GM12878 (cell line): ENCODE data around the gene BTBD9. TPM values are rescaled to one million over a fixed set of nuclear protein-coding genes. Genes with fewer than 3 reads are reported as not detected.
A peak's percentile ranks its signal among the peaks of the same experiment; 100 is the strongest.

Experiments
- ATAC-seq: fragments of 200-7000 bp; cut with Tn5 transposase; 3 replicates; pipeline ENCODE4 v1.9.1; 2020; ENCODE audit warnings: mild to moderate bottlenecking, moderate library complexity
- BruUV-seq: library from RNA; stranded (reverse); fragments of 400-500 nt; replicated peaks from 2 replicates; lab custom pipeline; 2021; lab: Mats Ljungman, UMichigan
- CTCF ChIA-PET: fragments of 300-600 bp; sonication (Branson Sonifier 250); formaldehyde crosslinking; extraction: SDS; loops from one replicate; lab custom pipeline; 2021; ENCODE audit warnings: inconsistent platforms; lab: Yijun Ruan, JAX
- POLR2A ChIA-PET: fragments of 350-600 bp; formaldehyde crosslinking; extraction: SDS; loops from one replicate; lab custom pipeline; 2021; ENCODE audit warnings: inconsistent platforms; lab: Charles Lee
- RAD21 ChIA-PET: fragments of 300-600 bp; sonication (Branson Sonifier 250); formaldehyde crosslinking; loops from one replicate; lab custom pipeline; 2023; ENCODE audit warnings: antibody characterized with exemption; ENCODE audit not compliant: unreplicated experiment; lab: Charles Lee
- SMC1A ChIA-PET: fragments of 300-600 bp; sonication (Branson Sonifier 250); formaldehyde crosslinking; loops from one replicate; lab custom pipeline; 2023; ENCODE audit not compliant: unreplicated experiment, uncharacterized antibody; lab: Charles Lee
- DNase-seq: peaks from one replicate; pipeline ENCODE4 v3.0.0-alpha.2; 2011; ENCODE audit warnings: low read depth, low spot score
- FAIRE-seq: peaks from 3 replicates; lab custom pipeline; 2011; peaks lifted over from hg19 to GRCh38; lab: Jason Lieb, UNC
- H2AFZ ChIP-seq: 2 replicates; pipeline ENCODE4 v1.6.0; 2011; ENCODE audit warnings: low read depth, low read length, control low read depth; ENCODE audit not compliant: control insufficient read depth
- H3K27ac ChIP-seq: 2 replicates; pipeline ENCODE4 v1.5.1; 2011; ENCODE audit warnings: control low read depth; ENCODE audit not compliant: control insufficient read depth, insufficient read depth
- H3K27me3 ChIP-seq, 2 experiments: replicated peaks in 1 of 2; 2 replicates each; pipeline versions ENCODE4 v1.6.0 to v1.6.1; 2011; ENCODE audit warnings: low read length in 1 of 2; ENCODE audit not compliant: control insufficient read depth in 2 of 2, insufficient read depth in 2 of 2
- H3K36me3 ChIP-seq, 2 experiments: 2 replicates each; pipeline ENCODE4 v1.5.1; 2011; ENCODE audit warnings: low read length in 1 of 2; ENCODE audit not compliant: control insufficient read depth in 2 of 2, insufficient read depth in 2 of 2
- H3K4me1 ChIP-seq: 2 replicates; pipeline ENCODE4 v1.6.1; 2011; ENCODE audit warnings: mild to moderate bottlenecking, low read length, moderate library complexity, mixed read lengths; ENCODE audit not compliant: control insufficient read depth, insufficient read depth
- H3K4me2 ChIP-seq: 2 replicates; pipeline ENCODE4 v1.6.0; 2011; ENCODE audit warnings: control low read depth; ENCODE audit not compliant: control insufficient read depth, insufficient read depth
- H3K4me3 ChIP-seq: fragments of 200-600 bp; sonication (generic); 2 replicates; pipeline ENCODE4 v1.5.1; 2016
- H3K79me2 ChIP-seq: 2 replicates; pipeline ENCODE4 v1.6.0; 2011; ENCODE audit warnings: low read length; ENCODE audit not compliant: control insufficient read depth, insufficient read depth
- H3K9ac ChIP-seq: 2 replicates; pipeline ENCODE4 v1.8.0; 2011; ENCODE audit warnings: low read length, control low read depth, mixed read lengths; ENCODE audit not compliant: control insufficient read depth, insufficient read depth
- H3K9me3 ChIP-seq: replicated peaks from 3 replicates; pipeline ENCODE4 v1.5.1; 2011; ENCODE audit warnings: mild to moderate bottlenecking, low read length; ENCODE audit not compliant: control insufficient read depth, insufficient read depth
- H4K20me1 ChIP-seq: 2 replicates; pipeline ENCODE4 v1.6.0; 2011; ENCODE audit not compliant: control insufficient read depth, insufficient read depth
- ELK1 ChIP-seq: IDR thresholded peaks from 2 replicates; pipeline ENCODE4 v1.6.1; 2012; ENCODE audit warnings: low read depth, low read length, improper control_type of control experiment
- FOS ChIP-seq: IDR thresholded peaks from 3 replicates; pipeline ENCODE4 v1.6.1; 2011; ENCODE audit warnings: borderline replicate concordance; ENCODE audit not compliant: insufficient read length; ENCODE audit errors: extremely low read depth
- HDGF ChIP-seq: fragments of 450-650 bp; IDR thresholded peaks from 2 replicates; pipeline ENCODE4 v1.6.1; 2016; ENCODE audit warnings: antibody characterized with exemption
- HSF1 ChIP-seq: fragments of 150-350 bp; IDR thresholded peaks from 2 replicates; pipeline ENCODE4 v1.6.1; 2014; ENCODE audit warnings: mild to moderate bottlenecking, low read depth, low read length
- MTA2 ChIP-seq: fragments of 450-650 bp; IDR thresholded peaks from 2 replicates; pipeline ENCODE4 v1.6.1; 2016; ENCODE audit warnings: low read depth, mild to moderate bottlenecking, moderate library complexity
- MXI1 ChIP-seq: fragments of 150-350 bp; IDR thresholded peaks from 2 replicates; pipeline ENCODE4 v1.6.1; 2011; ENCODE audit warnings: low read depth, mild to moderate bottlenecking, inconsistent platforms, low read length, improper control_type of control experiment
- NBN ChIP-seq: fragments of 450-650 bp; IDR thresholded peaks from 2 replicates; pipeline ENCODE4 v1.6.1; 2016
- POLR2AphosphoS5 ChIP-seq: IDR thresholded peaks from 2 replicates; pipeline ENCODE4 v1.6.1; 2011; ENCODE audit warnings: mild to moderate bottlenecking, low read length, inconsistent platforms
- POU2F2 ChIP-seq: IDR thresholded peaks from 3 replicates; pipeline ENCODE4 v1.6.1; 2011; ENCODE audit warnings: low read depth, mild to moderate bottlenecking, low read length, borderline replicate concordance
- PRDM15 ChIP-seq: fragments of 450-650 bp; formaldehyde crosslinking; IDR thresholded peaks from 2 replicates; pipeline ENCODE4 v1.4.0; 2020; ENCODE audit warnings: mild to moderate bottlenecking, moderate library complexity
- RFX5 ChIP-seq: IDR thresholded peaks from 2 replicates; pipeline ENCODE4 v1.6.1; 2011; ENCODE audit warnings: low read depth, low read length, improper control_type of control experiment
- ZNF384 ChIP-seq: IDR thresholded peaks from 2 replicates; pipeline ENCODE4 v1.6.1; 2012; ENCODE audit warnings: low read depth, mild to moderate bottlenecking, low read length, improper control_type of control experiment, borderline replicate concordance
- WGBS: methylation state at CpG from one replicate; pipeline ENCODE4 v1.1.6; 2016; ENCODE audit warnings: low lambda C conversion rate; ENCODE audit not compliant: insufficient replicate concordance, insufficient coverage; ENCODE audit errors: missing lambda C conversion rate; 5-methylcytosine and 5-hydroxymethylcytosine counted together
- in situ Hi-C: fragments of 300-500 bp; cut with MboI; formaldehyde crosslinking; loops from 9 replicates; pipeline ENCODE4 v1.14.3; 2018; ENCODE audit warnings: mixed read lengths
- intact Hi-C: fragments of 100-400 bp; cut with micrococcal nuclease; formaldehyde crosslinking; loops from one replicate; pipeline ENCODE4 v1.14.2; 2022; ENCODE audit not compliant: unreplicated experiment
- polyA plus RNA-seq, 11 experiments: library from polyadenylated mRNA; depleted of rRNA in 4 of 11; unstranded in 6 of 11; stranded (reverse) in 5 of 11; fragments of >200 nt; fragmentation: Nextera tagmentation in 4 of 11; fragmentation: Illumina TruSeq in 1 of 11; extraction: Ambion mirVana in 4 of 11; extraction: Trizol in 1 of 11; gene quantifications; 1 replicate in 1 of 11; 2 replicates in 10 of 11; pipeline versions ENCODE4 v1.2.1 to v1.2.3, GENCODE V29; 2011 to 2016; ENCODE audit warnings: inconsistent platforms in 2 of 11, missing spikeins in 2 of 11, low read depth in 1 of 11
- total RNA-seq, 4 experiments: library from RNA; depleted of rRNA in 3 of 4; stranded (reverse); fragments of >200 nt in 3 of 4; fragmentation: Illumina TruSeq in 1 of 4; extraction: Trizol in 1 of 4; gene quantifications; 2 replicates each; pipeline versions ENCODE4 v1.2.1 to v1.2.3, GENCODE V29; 2013 to 2021

Gene BTBD9
- total and polyA plus RNA-seq, 10 of the 15 experiments (the other 5 are each of a cell fraction or from before 2014, with no cell fraction given), result 0.22 to 8.6 (median 4.6) TPM

- TF ChIP-seq HSF1, result no peak
- no peak for TF ChIP-seq POLR2AphosphoS5
- SMC1A ChIA-PET, result interaction anchor here (1.1 kb wide), 1 partner anchor 39 kb away, joined by 4 read pairs; no protein-coding TSS in a partner anchor
- H3K9me3 ChIP-seq, result no peaks in the 10 kb centered on the region
- CTCF ChIA-PET, result interaction anchor here (0.6 to 1.8 kb wide), 3 partner anchors 9 to 27 kb away, joined by 3 read pairs; no protein-coding TSS in a partner anchor
- H3K27me3 ChIP-seq, result no peaks in the 10 kb centered on the region
- FAIRE-seq (peak; percentile 59), ATAC-seq (no peak), DNase-seq (no peak)
- H3K36me3 ChIP-seq, result no peaks in the 10 kb centered on the region
- H3K4me2 ChIP-seq, result no peak overlapping the region
- no peaks in the 10 kb centered on the region for H3K79me2 ChIP-seq
- in situ Hi-C loops (no loop called here), intact Hi-C loops (no loop called here)
- H4K20me1 ChIP-seq, result no peaks in the 10 kb centered on the region
- H2AFZ ChIP-seq, result no peak overlapping the region
- POLR2A ChIA-PET, result interaction anchor here (0.6 kb wide), 1 partner anchor 36 kb away, joined by 5 read pairs; no protein-coding TSS in a partner anchor
- H3K4me3 ChIP-seq, result no peak overlapping the region
- H3K4me1 ChIP-seq, result peaks cover 7% of the 10 kb centered on the region
- WGBS, result 84% methylated on average over 4 of the region's 4 CpGs
- H3K27ac ChIP-seq, result no peak overlapping the region
- BruUV-seq, result no TSS peak
- RAD21 ChIA-PET, result no interaction called here
- H3K9ac ChIP-seq, result no peak overlapping the region
These were observed 371.4 kb downstream of the BTBD9 start for GRCh38 chr6:38268342-38268741.

- ChIA-PET CTCF (no interaction called here), SMC1A (interaction anchor here (1.1 kb wide), 1 partner anchor 10 kb away, joined by 3 read pairs; no protein-coding TSS in a partner anchor), RAD21 (no interaction called here), POLR2A (no interaction called here)
- H2AFZ ChIP-seq, result no peak overlapping the region
- H3K27ac ChIP-seq, result no peak overlapping the region
- DNase-seq, result no peak
- BruUV-seq, result no TSS peak
- intact Hi-C loops (no loop called here), in situ Hi-C loops (no loop called here)
- ATAC-seq, result no peak
- no peaks in the 10 kb centered on the region for H3K27me3 ChIP-seq
- H3K4me1 ChIP-seq, result peaks cover 9% of the 10 kb centered on the region
- H3K4me2 ChIP-seq, result no peak overlapping the region
- no peak for FAIRE-seq
- no peaks in the 10 kb centered on the region for H3K79me2 ChIP-seq
- H4K20me1 ChIP-seq, result no peaks in the 10 kb centered on the region
- H3K9ac ChIP-seq, result no peak overlapping the region
- H3K9me3 ChIP-seq, result no peaks in the 10 kb centered on the region
- H3K36me3 ChIP-seq, result no peaks in the 10 kb centered on the region
- WGBS, result 89% methylated on average over 7 of the region's 7 CpGs
- H3K4me3 ChIP-seq, result no peak overlapping the region
- no peak for TF ChIP-seq MXI1
- no peak for TF ChIP-seq RFX5
- TF ChIP-seq PRDM15 (CRISPR knock-in tag), result no peak
- no peak for TF ChIP-seq POLR2AphosphoS5
- no peak for TF ChIP-seq FOS
- TF ChIP-seq HDGF, result no peak
- TF ChIP-seq POU2F2, result no peak
- TF ChIP-seq NBN, result no peak
- TF ChIP-seq ELK1, result no peak
- no peak for TF ChIP-seq ZNF384
- TF ChIP-seq MTA2, result no peak
These were observed 372.8 kb downstream of the BTBD9 start for GRCh38 chr6:38266921-38267354.
